C4-2B (cell line): ENCODE measurements around the gene NCOR2.

Experiments
- CTCF ChIP-seq: fragments of 450-650 bp; conservative IDR thresholded peaks from 2 replicates; pipeline ENCODE4 v1.5.1; 2017; ENCODE audit warnings: mild to moderate bottlenecking
- ZFX ChIP-seq: fragments of 450-650 bp; IDR thresholded peaks from 2 replicates; pipeline ENCODE4 v1.6.1; 2017

- TF ChIP-seq CTCF (no peak), ZFX (no peak)
Measured at GRCh38 chr12:124553862-124554428, 13.5 kb downstream of the NCOR2 start.
